ENCODE results near the gene RNASEH2B.

RNASEH2B gene

GRCh38 chr13:50948601-50949000 lies 39.0 kb downstream of the RNASEH2B start:
- Histone ChIP-seq H3K36me3 (ENCODE audit: low read length) (peaks cover 25% of the 10 kb centered on the region), H2AFZ (ENCODE audit: low read depth, low read length, severe bottlenecking) (no peak overlapping the region), H3K79me2 (ENCODE audit: insufficient read depth, low read length) (no peaks in the 10 kb centered on the region), H3K9me3 (ENCODE audit: insufficient read depth, low read length) (no peaks in the 10 kb centered on the region), H3K9ac (ENCODE audit: low read length) (no peak overlapping the region), H3K4me2 (ENCODE audit: low read depth, low read length, poor library complexity, severe bottlenecking) (no peak overlapping the region), H3K4me3 (ENCODE audit: insufficient read depth, low read length, poor library complexity, severe bottlenecking) (no peak overlapping the region), H3K27ac (ENCODE audit: low read depth, low read length) (no peak overlapping the region), H4K20me1 (ENCODE audit: low read depth, low read length) (no peaks in the 10 kb centered on the region), H3K9me2 (replicated peaks; ENCODE audit: insufficient read depth, low read length) (no peaks in the 10 kb centered on the region), H3F3A (ENCODE audit: insufficient read depth) (no peaks in the 10 kb centered on the region), H3K27me3 (ENCODE audit: low read length) (no peaks in the 10 kb centered on the region)
- TF ChIP-seq EZH2phosphoT487 (conservative IDR thresholded peaks at IDR 0.05; ENCODE audit: low read length): no peak
- TF ChIP-seq, protein P1, sequence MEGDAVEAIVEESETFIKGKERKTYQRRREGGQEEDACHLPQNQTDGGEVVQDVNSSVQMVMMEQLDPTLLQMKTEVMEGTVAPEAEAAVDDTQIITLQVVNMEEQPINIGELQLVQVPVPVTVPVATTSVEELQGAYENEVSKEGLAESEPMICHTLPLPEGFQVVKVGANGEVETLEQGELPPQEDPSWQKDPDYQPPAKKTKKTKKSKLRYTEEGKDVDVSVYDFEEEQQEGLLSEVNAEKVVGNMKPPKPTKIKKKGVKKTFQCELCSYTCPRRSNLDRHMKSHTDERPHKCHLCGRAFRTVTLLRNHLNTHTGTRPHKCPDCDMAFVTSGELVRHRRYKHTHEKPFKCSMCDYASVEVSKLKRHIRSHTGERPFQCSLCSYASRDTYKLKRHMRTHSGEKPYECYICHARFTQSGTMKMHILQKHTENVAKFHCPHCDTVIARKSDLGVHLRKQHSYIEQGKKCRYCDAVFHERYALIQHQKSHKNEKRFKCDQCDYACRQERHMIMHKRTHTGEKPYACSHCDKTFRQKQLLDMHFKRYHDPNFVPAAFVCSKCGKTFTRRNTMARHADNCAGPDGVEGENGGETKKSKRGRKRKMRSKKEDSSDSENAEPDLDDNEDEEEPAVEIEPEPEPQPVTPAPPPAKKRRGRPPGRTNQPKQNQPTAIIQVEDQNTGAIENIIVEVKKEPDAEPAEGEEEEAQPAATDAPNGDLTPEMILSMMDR (IDR thresholded peaks at IDR 0.05; ENCODE audit: insufficient read depth, low read length, poor library complexity, severe bottlenecking): no peak

GRCh38 chr13:50950849-50951248 lies 41.3 kb downstream of the RNASEH2B start:
- peaks cover 25% of the 10 kb centered on the region for H3K36me3 ChIP-seq (ENCODE audit: low read length)
- H3K9me2 ChIP-seq (replicated peaks; ENCODE audit: insufficient read depth, low read length): no peaks in the 10 kb centered on the region
- no peaks in the 10 kb centered on the region for H4K20me1 ChIP-seq (ENCODE audit: low read depth, low read length)
- H3K79me2 ChIP-seq (ENCODE audit: insufficient read depth, low read length): no peaks in the 10 kb centered on the region
- TF ChIP-seq EZH2phosphoT487 (conservative IDR thresholded peaks at IDR 0.05; ENCODE audit: low read length): no peak
- TF ChIP-seq, protein P1 (IDR thresholded peaks at IDR 0.05; ENCODE audit: insufficient read depth, low read length, poor library complexity, severe bottlenecking): no peak
- no peak overlapping the region for H3K9ac ChIP-seq (ENCODE audit: low read length)
- H3K4me2 ChIP-seq (ENCODE audit: low read depth, low read length, poor library complexity, severe bottlenecking): no peak overlapping the region
- H3K27me3 ChIP-seq (ENCODE audit: low read length): no peaks in the 10 kb centered on the region
- no peaks in the 10 kb centered on the region for H3K9me3 ChIP-seq (ENCODE audit: insufficient read depth, low read length)
- no peak overlapping the region for H3K4me3 ChIP-seq (ENCODE audit: insufficient read depth, low read length, poor library complexity, severe bottlenecking)
- no peaks in the 10 kb centered on the region for H3F3A ChIP-seq (ENCODE audit: insufficient read depth)
- no peak overlapping the region for H3K27ac ChIP-seq (ENCODE audit: low read depth, low read length)
- no peak overlapping the region for H2AFZ ChIP-seq (ENCODE audit: low read depth, low read length, severe bottlenecking)

- Histone ChIP-seq H3K4me3 (ENCODE audit: insufficient read depth, low read length, poor library complexity, severe bottlenecking) (no peak overlapping the region), H3K9ac (ENCODE audit: low read length) (no peak overlapping the region), H3K27me3 (ENCODE audit: low read length) (no peaks in the 10 kb centered on the region), H4K20me1 (ENCODE audit: low read depth, low read length) (no peaks in the 10 kb centered on the region), H2AFZ (ENCODE audit: low read depth, low read length, severe bottlenecking) (no peak overlapping the region), H3K9me3 (ENCODE audit: insufficient read depth, low read length) (no peaks in the 10 kb centered on the region), H3F3A (ENCODE audit: insufficient read depth) (no peaks in the 10 kb centered on the region), H3K79me2 (ENCODE audit: insufficient read depth, low read length) (no peaks in the 10 kb centered on the region), H3K4me2 (ENCODE audit: low read depth, low read length, poor library complexity, severe bottlenecking) (no peak overlapping the region), H3K36me3 (ENCODE audit: low read length) (peaks cover 25% of the 10 kb centered on the region), H3K27ac (ENCODE audit: low read depth, low read length) (no peak overlapping the region), H3K9me2 (replicated peaks; ENCODE audit: insufficient read depth, low read length) (no peaks in the 10 kb centered on the region)
- no peak for TF ChIP-seq EZH2phosphoT487 (conservative IDR thresholded peaks at IDR 0.05; ENCODE audit: low read length)
- TF ChIP-seq, protein P1 (IDR thresholded peaks at IDR 0.05; ENCODE audit: insufficient read depth, low read length, poor library complexity, severe bottlenecking): no peak
Measured at GRCh38 chr13:50951366-50951765, 41.8 kb downstream of the RNASEH2B start.

Data from SU-DHL-6 (cell line).